HG02981 (cell line): ENCODE measurements around the gene SLC27A1.
"Not testable (repeated sequence)": the region's sequence is repeated elsewhere in the genome, so short reads cannot be mapped to it uniquely, and the experiment has no call there.

Experiments
- ATAC-seq: cut with Tn5 transposase; IDR thresholded peaks from one replicate; pipeline ENCODE4 v1.9.1; 2021; ENCODE audit warnings: mild to moderate bottlenecking, moderate library complexity; ENCODE audit not compliant: unreplicated experiment

The SLC27A1 gene

DNA sequence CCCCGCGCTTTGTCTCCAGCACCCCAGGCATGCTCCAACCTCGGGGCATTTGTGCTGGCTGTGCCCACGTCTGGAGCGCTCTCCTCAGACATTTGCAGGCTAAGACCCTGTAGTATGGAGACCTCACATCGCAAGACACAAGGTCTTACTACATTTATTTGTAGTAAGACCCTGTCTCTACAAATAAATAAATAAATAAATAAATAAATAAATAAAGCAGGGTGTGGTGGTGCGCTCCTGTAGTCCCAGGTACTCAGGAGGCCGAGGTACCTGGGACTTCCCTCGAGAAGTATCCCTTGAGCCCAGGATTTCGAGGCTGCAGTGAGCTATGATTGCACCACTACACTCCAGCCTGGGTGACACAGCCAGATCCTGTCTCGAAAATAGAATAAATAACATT lies 14.2 kb upstream of the SLC27A1 start:
- no peak for ATAC-seq

DNA sequence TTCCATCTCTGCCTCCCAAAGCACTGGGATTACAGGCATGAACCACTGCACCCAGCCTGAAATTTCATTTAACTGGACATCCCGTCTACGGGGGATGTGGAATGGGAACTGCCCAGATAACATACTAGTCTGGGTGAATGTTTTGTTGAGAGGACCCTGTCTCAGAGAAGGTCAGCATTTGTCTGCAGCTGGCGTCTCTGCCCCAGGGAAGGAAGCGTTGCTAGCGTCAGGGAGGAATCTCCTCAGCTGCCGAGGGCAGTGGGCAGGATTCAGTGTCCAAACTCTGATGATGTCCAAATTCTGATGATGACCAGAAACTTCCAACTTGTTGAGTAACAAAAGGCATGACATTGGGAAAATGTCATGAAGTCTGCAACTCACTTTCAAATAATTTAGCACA lies 12.7 kb upstream of the SLC27A1 start:
- ATAC-seq, result no peak

DNA sequence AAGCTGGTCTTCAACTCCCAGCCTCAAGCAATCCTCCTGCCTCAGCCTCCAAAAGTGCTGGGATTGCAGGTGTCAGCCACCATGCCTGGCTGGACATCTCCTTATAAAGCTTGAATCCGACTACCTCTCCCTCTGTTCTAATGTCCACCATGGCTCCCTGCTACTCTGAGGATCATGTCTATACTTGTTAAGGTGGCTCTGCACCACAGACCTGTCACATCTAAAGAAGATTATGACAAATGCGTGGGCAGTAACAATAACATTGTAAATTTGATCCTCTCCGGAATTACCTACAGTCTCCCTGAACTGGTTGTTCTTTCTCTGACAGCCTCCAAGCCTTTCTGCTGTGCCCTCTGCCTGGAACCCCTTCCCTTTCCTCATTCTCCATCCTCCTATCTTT lies 11.4 kb upstream of the SLC27A1 start:
- no peak for ATAC-seq

DNA sequence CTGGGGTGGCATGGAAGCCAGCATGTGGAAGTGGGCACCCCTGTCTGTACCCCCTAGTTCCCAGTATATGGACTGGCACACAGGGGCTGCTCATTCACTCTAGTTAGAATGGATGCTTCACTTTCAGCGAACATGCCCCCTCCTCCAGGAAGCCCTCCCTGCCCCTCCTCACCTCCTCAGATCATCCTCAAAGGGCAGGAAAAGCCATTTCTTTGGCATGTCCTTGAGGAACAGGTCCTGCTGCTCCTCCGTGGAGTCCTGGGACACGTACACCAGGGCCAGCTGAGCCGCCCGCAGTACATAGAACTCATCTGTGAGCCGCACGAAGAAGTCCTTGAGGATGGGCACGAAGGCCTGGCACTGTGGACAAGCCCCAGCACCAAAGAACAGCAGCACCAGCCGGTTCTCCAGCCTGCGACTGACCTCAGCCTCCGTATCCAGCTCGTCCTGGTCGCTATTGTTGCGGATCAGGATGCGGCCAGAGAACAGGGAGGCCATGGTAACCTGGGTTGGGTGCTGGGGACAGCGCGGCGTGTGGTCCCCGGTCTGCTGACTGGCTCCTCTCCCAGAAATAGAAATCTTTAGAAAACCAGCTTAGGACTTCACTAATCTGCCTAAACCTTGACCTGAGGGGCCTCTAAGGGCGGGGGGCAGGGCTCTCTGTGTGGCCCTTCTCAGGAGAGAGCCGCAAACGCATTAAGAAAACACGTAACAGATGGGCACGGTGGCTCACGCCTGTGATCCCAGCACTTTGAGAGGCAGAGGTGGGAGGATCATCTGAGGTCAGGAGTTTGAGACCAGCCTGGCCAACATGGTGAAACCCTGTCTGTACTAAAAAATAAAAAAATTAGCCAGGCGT lies 9.7 kb upstream of the SLC27A1 start, which contains the start of gene NXNL1:
TSS of gene NXNL1 (minus strand) at position 555 of the 859 bp plus-strand sequence. CDS start at position 498, 57 bp downstream.
- no peak for ATAC-seq

DNA sequence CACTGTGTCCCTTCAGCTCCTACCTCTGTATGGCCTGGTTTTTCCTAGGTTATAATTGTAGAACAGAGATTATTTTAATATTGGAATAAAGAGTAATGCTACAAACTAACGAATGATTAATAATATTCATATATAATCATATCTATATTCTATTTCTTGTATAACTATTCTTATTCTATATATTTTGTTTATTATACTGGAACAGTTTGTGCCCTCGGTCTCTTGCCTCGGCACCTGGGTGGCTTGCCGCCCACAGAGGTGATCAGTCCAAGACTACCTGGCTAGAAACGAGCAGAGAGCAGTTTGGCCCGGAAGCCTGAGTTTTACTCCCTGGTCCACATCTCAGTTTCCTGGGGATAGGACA lies 3.9 kb upstream of the SLC27A1 start:
- no peak for ATAC-seq

DNA sequence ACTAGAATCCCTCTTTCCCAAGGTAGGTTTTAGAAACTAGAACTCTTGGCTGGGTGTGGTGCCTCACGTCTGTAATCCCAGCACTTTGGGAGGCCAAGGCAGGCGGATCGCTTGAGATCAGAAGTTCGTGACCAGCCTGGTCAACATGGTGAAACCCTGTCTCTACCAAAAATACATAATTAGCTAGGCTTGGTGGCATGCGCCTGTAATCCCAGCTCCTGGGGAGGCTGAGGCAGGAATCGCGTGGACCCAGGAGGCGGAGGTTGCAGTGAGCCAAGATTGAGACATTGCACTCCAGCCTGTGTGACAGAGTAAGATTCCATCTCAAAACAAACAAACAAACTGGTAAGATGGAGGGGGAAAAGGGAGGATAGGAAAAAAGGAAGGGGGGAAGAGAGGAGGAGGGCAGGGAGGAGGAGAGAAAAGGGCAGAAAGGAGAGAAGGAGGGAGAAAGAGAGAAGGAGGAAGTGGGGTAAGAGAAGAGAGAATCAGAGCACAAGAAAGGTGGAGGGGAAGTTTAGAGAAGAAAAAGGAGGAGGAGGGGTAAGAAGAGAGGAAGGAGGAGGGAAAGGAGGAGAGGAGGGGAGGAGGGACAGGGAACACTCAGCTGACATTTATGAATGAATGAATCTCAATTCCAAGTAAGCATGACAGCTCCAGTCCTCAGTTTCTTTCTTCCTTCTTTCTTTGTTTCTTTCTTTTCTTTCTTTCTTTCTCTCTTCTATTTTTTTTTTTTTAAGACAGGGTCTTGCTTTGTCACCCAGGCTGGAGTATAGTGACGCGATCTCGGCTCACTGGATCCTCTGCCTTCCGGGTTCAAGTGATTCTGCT lies 2.6 kb upstream of the SLC27A1 start:
- ATAC-seq, result no peak

DNA sequence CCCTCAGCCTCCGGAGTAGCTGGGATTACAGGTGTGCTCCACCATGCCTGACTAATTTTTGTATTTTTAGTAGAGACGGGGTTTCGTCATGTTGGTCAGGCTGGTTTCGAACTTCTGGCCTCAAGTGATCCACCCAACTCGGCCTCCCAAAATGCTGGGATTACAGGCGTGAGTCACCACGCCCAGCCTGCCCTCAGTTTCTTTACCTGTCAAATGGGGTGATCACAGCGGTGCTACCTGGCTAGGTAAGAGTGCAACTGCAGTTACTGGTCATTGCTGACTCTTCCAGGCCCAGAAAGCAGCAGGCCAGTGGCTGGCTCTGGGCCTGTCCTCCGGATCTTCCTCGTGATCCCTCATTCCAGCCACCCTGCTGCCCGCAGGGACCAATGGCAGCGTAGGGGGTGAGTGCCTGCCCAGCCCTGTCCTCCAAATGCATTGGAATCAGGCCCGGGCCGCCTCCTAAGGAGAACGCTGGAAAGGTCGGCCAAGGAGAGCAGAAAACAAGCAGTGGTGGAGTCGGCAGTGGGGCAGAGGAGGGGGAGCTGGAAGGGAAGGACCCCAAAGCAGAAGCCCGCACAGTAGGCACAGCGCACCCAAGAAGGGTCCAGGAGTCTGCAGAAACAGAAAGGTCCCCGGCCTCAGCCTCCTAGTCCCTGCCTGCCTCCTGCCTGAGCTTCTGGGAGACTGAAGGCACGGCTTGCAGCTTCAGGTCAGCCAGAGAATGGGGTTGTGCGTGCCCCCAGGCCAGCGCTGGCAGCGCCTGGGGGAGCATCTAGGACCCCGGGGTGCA lies 1.8 kb upstream of the SLC27A1 start:
- ATAC-seq, result no peak

DNA sequence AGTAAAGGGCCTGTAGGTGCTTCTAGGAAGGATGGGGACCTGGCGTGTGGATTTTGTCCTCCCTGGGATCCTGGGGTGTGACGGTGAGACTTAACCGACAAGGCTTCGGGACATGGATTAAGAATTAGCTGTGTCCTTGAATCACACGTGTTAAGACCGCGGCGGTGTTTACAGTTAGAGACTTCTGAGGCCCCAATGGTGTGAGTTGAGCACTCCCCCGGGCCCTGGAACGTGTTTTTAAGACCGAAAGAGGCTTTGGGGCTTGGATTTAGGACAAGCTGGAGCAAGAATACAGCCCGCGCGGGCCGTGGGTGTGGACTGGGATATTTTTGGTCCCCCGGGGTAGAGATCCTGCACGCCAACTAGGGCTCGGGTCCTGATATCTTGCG lies 1.2 kb upstream of the SLC27A1 start:
- no peak for ATAC-seq

DNA sequence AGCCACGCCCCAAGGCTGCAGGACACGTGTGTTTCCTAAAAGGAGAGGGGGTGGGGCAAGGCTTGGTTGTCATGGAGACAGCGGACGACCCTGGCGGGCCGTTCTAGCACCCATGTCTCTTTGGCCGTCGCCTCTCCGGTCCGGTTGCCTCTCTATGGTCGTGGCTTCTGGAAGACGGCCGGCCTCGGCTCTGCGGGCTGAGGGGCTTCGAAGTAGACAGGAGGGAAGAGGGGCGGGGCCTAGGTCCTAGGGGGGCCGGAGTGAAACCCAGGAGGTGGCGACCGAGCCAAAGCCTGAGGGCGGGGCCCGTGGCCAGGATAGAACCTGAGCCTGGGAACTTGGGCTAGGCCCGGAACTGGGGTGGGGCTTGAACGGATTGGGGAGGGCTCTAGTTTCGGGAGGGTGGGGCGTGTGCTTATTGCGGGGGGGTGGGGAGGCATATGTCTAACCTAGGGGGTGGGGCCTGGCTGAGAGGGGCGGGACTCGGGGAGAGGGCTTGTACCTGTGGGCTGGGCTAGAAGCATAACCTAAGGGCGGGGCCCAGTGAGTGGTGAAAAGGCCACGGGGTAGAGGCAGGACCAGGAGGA lies 750 bp upstream of the SLC27A1 start:
- ATAC-seq, result peak; percentile 40

DNA sequence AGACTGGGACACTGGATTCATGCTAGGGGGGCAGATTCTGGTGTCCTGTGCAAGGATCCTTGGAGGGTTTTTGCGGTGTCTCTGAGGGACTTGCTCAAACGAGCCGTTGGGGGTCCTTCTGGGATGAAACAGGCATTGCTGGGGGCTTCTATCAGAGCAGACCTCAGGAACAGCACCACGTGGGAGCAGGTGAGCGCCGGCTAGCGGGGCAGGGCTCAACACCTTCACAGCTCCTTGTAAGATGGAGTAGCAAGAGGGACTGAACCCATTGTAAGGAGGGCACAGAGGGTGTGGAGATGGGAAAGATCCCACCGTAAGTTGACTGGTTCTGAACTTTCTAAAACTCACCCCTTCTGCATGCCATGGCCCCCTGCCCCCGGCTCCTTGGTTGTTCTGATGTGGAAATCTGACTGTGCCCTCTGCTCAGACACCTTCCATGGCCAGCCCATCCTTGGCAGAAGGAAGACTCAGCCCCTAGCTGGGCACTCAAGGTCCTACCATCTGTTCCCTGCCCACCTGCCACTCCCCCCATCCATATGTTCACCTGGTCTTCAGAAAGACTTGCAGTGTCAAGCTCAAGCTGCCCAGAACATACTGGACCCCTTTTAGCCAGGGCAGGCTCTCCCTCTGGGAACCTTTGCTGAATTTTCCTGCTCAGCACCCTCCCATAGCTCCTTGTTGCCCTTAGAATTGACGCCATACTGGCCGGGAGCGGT lies 1.2 kb downstream of the SLC27A1 start:
- ATAC-seq, result no peak

DNA sequence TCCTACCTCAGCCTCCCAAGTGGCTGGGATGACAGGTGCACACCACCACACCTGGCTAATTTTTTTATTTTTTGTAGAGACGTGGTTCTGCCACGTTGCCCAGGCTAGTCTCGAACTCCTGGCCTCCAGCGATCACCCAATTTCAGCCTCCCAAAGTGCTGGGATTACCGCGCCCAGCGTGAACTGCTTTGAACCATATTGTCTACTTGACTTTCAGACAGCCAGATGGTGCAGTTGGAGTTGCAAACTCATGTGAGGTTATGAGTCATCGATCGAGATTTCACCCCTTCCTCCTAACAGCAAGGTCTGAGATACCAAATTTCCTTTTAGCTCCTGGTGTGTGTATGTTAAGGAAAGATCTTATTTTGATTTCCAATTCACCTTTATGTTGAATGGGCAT lies 2.7 kb downstream of the SLC27A1 start:
- no peak for ATAC-seq

DNA sequence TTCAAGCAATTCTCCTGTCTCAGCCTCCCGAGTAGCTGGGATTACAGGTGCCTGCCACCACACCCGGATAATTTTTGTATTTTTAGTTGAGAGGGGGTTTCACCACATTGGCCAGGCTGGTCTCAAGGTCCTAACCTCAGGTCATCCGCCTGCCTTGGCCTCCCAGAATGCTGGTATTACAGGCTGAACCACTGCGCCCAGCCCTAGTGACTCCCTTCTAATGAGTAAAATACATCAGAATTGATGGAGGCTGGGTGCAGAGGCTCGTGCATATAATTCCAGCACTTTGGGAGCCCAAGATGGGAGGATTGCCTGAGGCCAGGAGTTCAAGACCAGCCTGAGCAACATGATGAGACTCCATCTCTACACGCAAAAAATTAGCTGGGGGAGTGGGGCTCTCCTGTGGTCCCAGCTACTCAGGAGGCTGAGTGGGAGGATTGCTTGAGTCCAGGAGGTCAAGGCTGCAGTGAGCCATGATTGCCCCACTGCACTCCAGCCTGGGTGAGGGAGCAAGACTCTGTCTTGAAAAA lies 4.8 kb downstream of the SLC27A1 start:
- ATAC-seq, result not testable (repeated sequence)

DNA sequence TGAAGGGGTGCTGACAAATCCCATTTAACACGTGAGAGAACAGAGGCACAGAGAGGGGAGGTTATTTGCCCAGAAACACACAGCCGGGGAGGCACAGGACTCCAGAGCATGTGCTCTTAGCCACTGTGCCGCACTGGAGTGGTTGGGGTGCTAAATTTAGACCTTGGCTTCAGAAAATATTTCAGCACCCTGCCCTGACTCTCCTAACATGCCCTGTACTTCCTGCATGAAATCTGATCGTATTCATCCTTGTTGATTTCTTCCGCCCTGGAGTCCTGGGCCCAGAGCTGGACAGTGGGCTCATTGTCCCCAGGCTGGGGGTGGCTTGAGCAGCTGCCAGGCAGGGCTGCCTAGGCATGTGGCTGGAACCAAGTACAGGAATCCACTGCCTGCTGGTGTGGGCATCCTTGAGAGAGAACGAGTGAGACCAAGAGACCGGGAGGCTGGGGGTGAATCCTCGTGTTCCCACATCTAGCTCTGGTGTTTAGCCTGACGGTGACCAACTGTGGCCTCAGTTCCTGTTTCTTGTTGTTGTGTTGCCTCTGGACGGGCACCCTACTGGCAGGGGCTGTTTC lies 5.3 kb downstream of the SLC27A1 start:
- ATAC-seq, result no peak

DNA sequence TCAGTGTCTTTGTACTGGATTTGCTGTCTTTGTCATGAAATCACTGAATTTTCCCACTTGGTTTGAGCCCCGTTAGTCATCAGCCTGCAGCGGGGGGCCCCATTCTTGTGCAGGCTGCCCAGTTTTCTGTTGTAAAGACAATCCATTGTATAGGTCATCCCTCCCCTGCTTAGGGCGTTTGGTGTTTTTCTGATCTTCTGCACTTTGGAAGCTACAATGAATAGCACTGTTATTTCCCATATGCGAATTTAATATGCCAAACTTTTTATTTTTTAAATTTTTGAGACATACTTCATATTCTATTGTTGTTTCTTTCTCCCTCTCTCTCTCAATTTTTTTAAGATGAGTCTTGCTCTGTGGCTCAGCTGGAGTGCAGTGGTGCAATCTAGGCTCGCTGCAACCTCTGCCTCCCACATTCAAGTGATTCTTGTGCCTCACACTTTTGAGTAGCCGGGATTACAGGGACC lies 9.0 kb downstream of the SLC27A1 start:
- ATAC-seq, result no peak

DNA sequence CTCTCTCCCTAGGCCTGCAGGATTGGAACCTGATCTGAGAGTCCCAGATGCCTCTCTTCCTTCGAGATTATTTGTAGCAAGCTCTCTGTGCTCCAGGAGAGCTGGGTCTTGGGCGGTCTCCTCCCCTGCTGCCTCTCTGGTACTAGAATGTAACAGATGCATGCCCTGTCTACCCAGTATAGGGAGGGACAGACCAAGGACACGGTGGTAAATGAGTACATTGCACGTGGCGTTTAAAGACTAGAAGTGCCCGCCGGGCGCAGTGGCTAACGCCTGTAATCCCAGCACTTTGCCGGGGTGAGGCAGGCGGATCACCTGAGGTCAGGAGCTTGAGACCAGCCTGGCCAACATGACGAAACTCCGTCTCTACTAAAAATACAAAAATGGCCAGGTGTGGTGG lies 11.7 kb downstream of the SLC27A1 start:
- no peak for ATAC-seq

DNA sequence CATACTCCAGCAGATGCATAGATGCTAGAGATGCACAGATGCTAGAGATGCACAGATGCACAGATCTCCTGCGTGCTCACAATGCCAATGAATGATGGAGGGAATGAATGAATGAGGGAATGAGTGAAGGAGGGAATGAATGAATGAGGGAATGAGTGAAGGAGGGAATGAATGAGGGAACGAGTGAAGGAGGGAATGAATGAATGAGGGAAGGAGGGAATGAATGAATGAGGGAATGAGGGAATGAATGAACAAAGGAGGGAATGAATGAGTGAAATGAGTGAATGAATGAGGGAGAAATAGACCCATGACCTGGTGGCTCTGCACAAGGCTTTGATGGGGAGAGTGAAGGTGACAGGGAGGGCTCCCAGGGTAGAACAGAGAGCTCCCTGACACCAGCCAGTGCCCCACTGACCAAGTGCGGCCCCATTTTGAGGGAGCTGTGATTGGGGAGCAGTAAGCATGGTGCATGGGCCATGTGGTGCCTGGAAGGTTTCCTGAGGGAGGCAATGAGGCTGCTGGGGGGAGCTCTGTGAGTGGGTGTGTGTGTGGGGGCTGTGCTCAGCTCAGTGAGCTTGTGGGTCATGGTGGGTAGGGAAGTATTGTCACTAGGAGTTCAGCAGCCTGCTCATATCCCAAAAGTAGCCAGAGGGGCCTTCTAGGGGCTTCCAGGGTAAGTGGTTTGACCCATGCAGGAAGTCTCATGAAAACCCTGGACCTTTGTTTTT lies 12.7 kb downstream of the SLC27A1 start:
- no peak for ATAC-seq

DNA sequence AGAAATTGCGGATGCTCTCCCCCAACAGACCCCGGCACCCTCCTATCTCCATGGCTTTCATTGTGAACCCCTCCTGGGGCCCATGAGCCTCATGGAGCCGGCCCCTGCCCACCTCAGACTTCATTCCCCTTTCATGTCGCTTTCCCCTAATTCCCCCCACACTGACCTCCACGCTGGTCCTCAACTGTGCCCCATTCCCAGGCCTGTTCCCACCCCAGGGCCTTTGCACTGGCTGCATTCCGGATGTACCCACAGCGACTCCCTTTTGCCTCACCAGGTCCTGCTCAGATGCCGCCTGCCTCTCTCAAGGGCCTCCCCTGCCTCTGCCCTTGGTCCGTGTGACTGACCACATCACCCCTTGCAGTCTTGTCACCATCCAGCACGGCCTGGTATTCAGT lies 13.3 kb downstream of the SLC27A1 start:
- ATAC-seq, result no peak

DNA sequence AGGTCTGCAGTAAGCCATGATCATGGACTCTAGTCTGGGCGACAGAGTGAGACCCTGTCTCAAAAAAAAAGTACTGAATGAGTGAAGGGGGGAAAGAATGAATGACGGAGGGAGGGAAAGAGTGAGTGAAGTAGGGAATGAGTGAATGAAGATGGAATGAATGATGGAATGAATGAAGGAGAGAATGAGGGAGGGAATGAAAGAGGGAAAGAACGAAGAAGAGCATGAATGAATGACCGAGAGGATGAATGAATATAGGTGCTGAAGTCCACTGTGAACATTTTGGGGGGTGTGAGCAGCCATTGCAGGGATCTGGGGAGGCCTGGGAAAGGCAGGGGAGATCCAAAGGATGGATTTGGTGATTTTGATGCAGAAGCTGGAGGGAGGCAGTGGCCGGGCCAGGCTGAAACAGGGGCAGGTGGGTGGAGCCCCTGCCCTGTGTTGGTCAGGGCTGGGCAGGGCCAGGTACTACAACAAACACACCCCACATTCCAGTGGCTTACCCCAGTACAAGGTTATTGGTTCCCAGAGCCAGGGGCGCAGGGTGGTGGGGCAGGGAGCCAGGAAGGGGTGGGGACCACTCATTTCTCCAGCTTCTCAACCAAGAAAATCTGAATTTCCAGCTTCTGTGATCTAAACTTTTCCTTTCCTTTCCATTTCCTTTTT lies 14.3 kb downstream of the SLC27A1 start:
- no peak for ATAC-seq
